ENCODE results near the gene RMRP. TPM values are rescaled to one million over a fixed set of nuclear protein-coding genes. Genes with fewer than 3 reads are reported as not detected.

RMRP gene
- total RNA-seq, 4 donors from 2014 or later = 759 to 4,621 (median 3,503) TPM

DNA sequence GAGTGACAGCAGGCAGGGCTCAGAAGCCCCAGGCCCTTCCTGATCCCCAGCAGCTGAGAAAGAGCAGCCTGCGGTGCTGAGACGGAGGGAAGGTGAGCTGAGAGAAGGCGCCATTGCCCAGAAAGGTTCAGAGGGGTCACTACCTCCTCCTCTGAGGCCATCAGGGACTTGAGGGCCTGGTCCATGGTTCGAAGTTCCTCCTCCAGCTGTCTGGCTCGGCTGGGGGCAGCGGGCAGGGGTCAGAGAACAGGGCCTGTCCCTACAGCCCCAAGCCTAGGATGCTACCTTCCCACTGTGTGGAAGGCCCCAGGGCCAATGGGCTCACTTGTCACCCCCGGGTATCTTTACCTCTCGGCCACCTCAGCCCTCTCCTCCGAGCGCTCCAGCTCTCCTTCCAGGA is 27.1 kb upstream of the RMRP start:
- Histone ChIP-seq H3K9me3 (no peaks in the 10 kb centered on the region), H3K4me1 (peaks cover 0 to 44% (median 2%) of the 10 kb centered on the region in 3 donors), H3K27me3 (peaks cover 0 to 2% (median 0%) of the 10 kb centered on the region in 4 donors), H3K4me3 (peak overlapping the region in 3 of 4 donors; percentile 59 to 76 (median 71)), H3K27ac (peak overlapping the region; percentile 43 to 90 (median 73)), H3K36me3 (peaks cover 0 to 34% (median 0%) of the 10 kb centered on the region in 3 donors)
- no peak for DNase-seq
- 83 to 84% methylated on average over 5 to 7 of the region's 10 CpGs for whole genome bisulfite sequencing, 2 donors
- TF ChIP-seq, protein P1, sequence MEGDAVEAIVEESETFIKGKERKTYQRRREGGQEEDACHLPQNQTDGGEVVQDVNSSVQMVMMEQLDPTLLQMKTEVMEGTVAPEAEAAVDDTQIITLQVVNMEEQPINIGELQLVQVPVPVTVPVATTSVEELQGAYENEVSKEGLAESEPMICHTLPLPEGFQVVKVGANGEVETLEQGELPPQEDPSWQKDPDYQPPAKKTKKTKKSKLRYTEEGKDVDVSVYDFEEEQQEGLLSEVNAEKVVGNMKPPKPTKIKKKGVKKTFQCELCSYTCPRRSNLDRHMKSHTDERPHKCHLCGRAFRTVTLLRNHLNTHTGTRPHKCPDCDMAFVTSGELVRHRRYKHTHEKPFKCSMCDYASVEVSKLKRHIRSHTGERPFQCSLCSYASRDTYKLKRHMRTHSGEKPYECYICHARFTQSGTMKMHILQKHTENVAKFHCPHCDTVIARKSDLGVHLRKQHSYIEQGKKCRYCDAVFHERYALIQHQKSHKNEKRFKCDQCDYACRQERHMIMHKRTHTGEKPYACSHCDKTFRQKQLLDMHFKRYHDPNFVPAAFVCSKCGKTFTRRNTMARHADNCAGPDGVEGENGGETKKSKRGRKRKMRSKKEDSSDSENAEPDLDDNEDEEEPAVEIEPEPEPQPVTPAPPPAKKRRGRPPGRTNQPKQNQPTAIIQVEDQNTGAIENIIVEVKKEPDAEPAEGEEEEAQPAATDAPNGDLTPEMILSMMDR (IDR thresholded peaks at IDR 0.05) = no peak
- no peak for TF ChIP-seq POLR2A (IDR thresholded peaks at IDR 0.05)
- intact Hi-C loops (cut with DNase I) = loop anchor here (10.0 kb wide), 1 partner anchor 80 kb away; the partner anchor contains the start of gene TESK1

DNA sequence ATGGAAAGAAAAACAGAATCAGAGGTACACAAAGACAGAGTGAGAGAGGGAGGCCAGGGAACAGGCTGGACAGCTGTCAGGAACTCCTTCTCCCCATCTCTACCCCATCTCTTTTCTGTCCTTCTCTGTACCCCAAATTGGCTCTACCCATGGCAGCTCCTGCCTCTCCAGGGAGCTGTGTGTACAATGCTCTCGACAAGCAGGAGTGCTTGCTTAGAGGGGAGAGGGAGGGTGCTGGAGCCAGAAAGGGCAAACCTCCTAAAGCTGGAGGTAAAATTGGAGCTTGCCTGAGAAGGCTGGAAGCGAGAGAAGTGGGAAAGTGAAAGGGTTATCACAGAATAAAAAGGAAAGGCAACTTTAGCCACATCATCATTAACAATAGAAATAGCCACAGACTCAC is 25.5 kb upstream of the RMRP start:
- peaks cover 0 to 34% (median 0%) of the 10 kb centered on the region in 3 donors for H3K36me3 ChIP-seq
- H3K27me3 ChIP-seq = no peaks in the 10 kb centered on the region
- H3K4me3 ChIP-seq = peak overlapping the region in 2 of 4 donors; percentile 71 to 76
- no peak for DNase-seq
- H3K4me1 ChIP-seq = peaks cover 0 to 28% (median 0%) of the 10 kb centered on the region in 3 donors
- H3K27ac ChIP-seq = peak overlapping the region in 3 of 4 donors; percentile 72 to 90 (median 87)
- intact Hi-C loops (cut with DNase I) = loop anchor here (10.0 kb wide), 1 partner anchor 79 kb away; the partner anchor contains the start of gene TESK1
- 52 to 78% methylated on average over 2 of the region's 2 CpGs for WGBS, 2 donors
- no peaks in the 10 kb centered on the region for H3K9me3 ChIP-seq
- no peak for TF ChIP-seq POLR2A (IDR thresholded peaks at IDR 0.05)
- TF ChIP-seq, protein P1 (IDR thresholded peaks at IDR 0.05) = no peak

DNA sequence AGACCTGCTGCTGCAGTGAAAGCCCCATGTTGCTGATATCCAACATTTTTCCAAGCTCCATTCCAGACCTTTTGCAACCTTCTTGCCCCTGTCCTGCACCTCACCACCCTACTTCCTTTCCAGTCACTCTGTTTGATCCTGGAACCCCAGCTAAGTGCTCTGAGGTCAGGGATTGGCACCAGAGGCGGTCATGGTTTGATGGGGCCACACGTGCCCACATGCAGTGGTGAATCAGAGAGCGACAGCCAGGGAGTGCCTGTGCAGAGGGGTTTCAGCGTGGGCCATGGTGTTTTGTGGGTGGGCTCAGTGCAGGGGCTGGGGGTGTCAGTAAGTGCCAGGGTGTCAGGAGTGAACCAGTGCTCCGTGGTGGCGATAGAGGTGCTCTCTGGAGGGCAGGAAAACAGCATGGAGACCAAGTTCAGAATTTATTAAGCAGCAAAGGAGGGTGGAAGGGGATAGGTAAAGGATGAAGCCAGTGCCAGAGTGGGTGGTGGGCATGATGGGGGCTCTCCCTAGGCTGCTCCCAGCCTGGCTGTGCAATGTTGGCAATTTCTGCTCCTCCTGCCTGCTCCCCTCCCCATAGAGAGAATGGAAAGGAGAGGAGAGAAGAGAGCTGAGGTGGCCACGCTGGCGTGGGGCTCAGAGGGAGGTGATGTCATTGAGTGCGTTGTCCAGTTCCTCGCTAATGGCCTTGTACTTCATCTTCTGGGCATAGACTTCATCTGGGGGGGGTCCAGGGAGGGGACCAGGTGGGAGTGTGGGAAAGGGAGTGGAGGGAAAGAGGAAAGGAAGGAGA is 24.9 kb upstream of the RMRP start:
- H3K27me3 ChIP-seq = no peaks in the 10 kb centered on the region
- intact Hi-C loops (cut with DNase I) = loop anchor here (10.0 kb wide), 1 partner anchor 78 kb away; the partner anchor contains the start of gene TESK1
- H3K9me3 ChIP-seq = no peaks in the 10 kb centered on the region
- H3K36me3 ChIP-seq = peaks cover 0 to 34% (median 0%) of the 10 kb centered on the region in 3 donors
- TF ChIP-seq, protein P1 (IDR thresholded peaks at IDR 0.05) = no peak
- TF ChIP-seq POLR2A (IDR thresholded peaks at IDR 0.05) = no peak
- DNase-seq = no peak
- H3K4me1 ChIP-seq = peaks cover 0 to 23% (median 0%) of the 10 kb centered on the region in 3 donors
- WGBS, 2 donors = 76 to 86% methylated on average over 7 to 10 of the region's 10 CpGs
- no peak overlapping the region for H3K4me3 ChIP-seq
- H3K27ac ChIP-seq = peak overlapping the region in 3 of 4 donors; percentile 72 to 90 (median 87)

DNA sequence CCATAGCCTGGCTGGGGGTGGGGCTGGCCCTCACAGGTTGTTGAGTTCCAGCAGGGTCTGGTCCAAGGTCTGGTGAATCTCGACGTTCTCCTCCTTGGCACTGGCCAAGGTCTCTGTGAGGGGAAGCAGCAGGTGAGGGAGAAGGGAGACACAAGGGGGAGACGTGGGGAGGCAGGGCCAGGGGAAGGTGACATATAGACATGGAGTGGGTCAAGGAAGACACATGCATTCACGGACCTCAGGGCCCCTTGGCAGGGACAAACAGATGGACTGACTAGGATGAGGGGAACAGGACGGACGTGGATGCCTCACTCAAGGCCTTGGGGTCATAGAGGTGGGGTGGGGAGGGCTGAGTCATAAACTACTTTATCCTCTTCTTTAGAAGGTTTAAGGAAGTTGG is 24.2 kb upstream of the RMRP start:
- 67 to 68% methylated on average over 5 to 6 of the region's 6 CpGs for WGBS, 2 donors
- no peak for DNase-seq
- H3K27ac ChIP-seq = peak overlapping the region; percentile 14 to 90 (median 51)
- TF ChIP-seq, protein P1 (IDR thresholded peaks at IDR 0.05) = no peak
- TF ChIP-seq POLR2A (IDR thresholded peaks at IDR 0.05) = no peak
- no peaks in the 10 kb centered on the region for H3K9me3 ChIP-seq
- H3K36me3 ChIP-seq = peaks cover 0 to 34% (median 0%) of the 10 kb centered on the region in 3 donors
- no peaks in the 10 kb centered on the region for H3K27me3 ChIP-seq
- H3K4me3 ChIP-seq = no peak overlapping the region
- H3K4me1 ChIP-seq = peaks cover 0 to 18% (median 0%) of the 10 kb centered on the region in 3 donors
- intact Hi-C loops (cut with DNase I) = loop anchor here (10.0 kb wide), 1 partner anchor 77 kb away; the partner anchor contains the start of gene TESK1

Data from esophagus squamous epithelium (tissue), 5 donors.